HepG2 (cell line): ENCODE results near the gene COL18A1. TPM values are rescaled to one million over a fixed set of nuclear protein-coding genes. Genes with fewer than 3 reads are reported as not detected.

Source experiments
- ATAD3A ChIP-seq: sonication (generic); formaldehyde crosslinking; IDR thresholded peaks from 2 replicates; pipeline ENCODE4 v1.4.0; 2020; ENCODE audit warnings: missing genetic modification reagents
- ERF ChIP-seq: IDR thresholded peaks from 2 replicates; pipeline ENCODE4 v1.6.1; 2018; ENCODE audit warnings: missing biosample characterization, missing genetic modification reagents
- HDAC1 ChIP-seq: sonication (generic); formaldehyde crosslinking; IDR thresholded peaks from 2 replicates; pipeline ENCODE4 v1.5.1; 2020; ENCODE audit warnings: mild to moderate bottlenecking, missing genetic modification reagents
- MZF1 ChIP-seq: sonication (generic); formaldehyde crosslinking; IDR thresholded peaks from 2 replicates; pipeline ENCODE4 v1.8.1; 2023; ENCODE audit warnings: mild to moderate bottlenecking, missing genetic modification reagents, borderline replicate concordance
- NRL ChIP-seq: sonication (generic); formaldehyde crosslinking; IDR thresholded peaks from 2 replicates; pipeline ENCODE4 v1.5.0; 2020; ENCODE audit warnings: missing genetic modification reagents, mild to moderate bottlenecking, moderate library complexity, borderline replicate concordance
- PRPF4 ChIP-seq: fragments of 200-400 bp; formaldehyde crosslinking; IDR thresholded peaks from 2 replicates; pipeline ENCODE4 v1.6.1; 2016; ENCODE audit warnings: low read length, low read depth; ENCODE audit not compliant: poor library complexity, severe bottlenecking
- TOE1 ChIP-seq: sonication (generic); formaldehyde crosslinking; IDR thresholded peaks from 2 replicates; pipeline ENCODE4 v1.4.0; 2020; ENCODE audit warnings: mild to moderate bottlenecking, missing genetic modification reagents
- ZNF577 ChIP-seq: sonication (generic); formaldehyde crosslinking; IDR thresholded peaks from 2 replicates; pipeline ENCODE4 v1.4.0; 2020; ENCODE audit warnings: mild to moderate bottlenecking, low read depth, missing genetic modification reagents, borderline replicate concordance
- polyA plus RNA-seq, 8 experiments: library from polyadenylated mRNA; depleted of rRNA in 3 of 8; stranded (reverse) in 7 of 8; unstranded in 1 of 8; fragments of >200 nt; fragmentation: Illumina TruSeq in 4 of 8; extraction: Trizol in 4 of 8; gene quantifications; 2 replicates each; pipeline versions ENCODE4 v1.2.1 to v1.2.3, GENCODE V29; 2011 to 2016; ENCODE audit warnings: low read depth in 4 of 8, missing spikeins in 1 of 8, mixed read lengths in 1 of 8; ENCODE audit not compliant: insufficient read depth in 1 of 8
- total RNA-seq, 5 experiments: library from RNA; depleted of rRNA; stranded (reverse); fragments of >200 nt; fragmentation: Illumina TruSeq; extraction: Trizol; gene quantifications; 2 replicates each; pipeline ENCODE4 v1.2.3, GENCODE V29; 2016; ENCODE audit warnings: low read depth in 1 of 5
- TF ChIP-seq, protein P1 (sequence below): sonication (generic); formaldehyde crosslinking; IDR thresholded peaks from 2 replicates; pipeline ENCODE4 v1.5.1; 2020; ENCODE audit warnings: missing genetic modification reagents, mild to moderate bottlenecking, borderline replicate concordance
- TF ChIP-seq, protein P2 (sequence below): sonication (generic); formaldehyde crosslinking; IDR thresholded peaks from 2 replicates; pipeline ENCODE4 v1.8.0; 2022; ENCODE audit warnings: mild to moderate bottlenecking, missing genetic modification reagents, moderate library complexity
- TF ChIP-seq, protein P3 (sequence below): sonication (generic); formaldehyde crosslinking; IDR thresholded peaks from 2 replicates; pipeline ENCODE4 v1.4.0; 2020; ENCODE audit warnings: low read depth, mild to moderate bottlenecking, missing genetic modification reagents
- TF ChIP-seq, protein P4 (sequence below): sonication (generic); formaldehyde crosslinking; IDR thresholded peaks from 2 replicates; pipeline ENCODE4 v1.8.0; 2023; ENCODE audit warnings: mild to moderate bottlenecking, missing genetic modification reagents
- TF ChIP-seq, protein P5 (sequence below): sonication (generic); formaldehyde crosslinking; IDR thresholded peaks from 2 replicates; pipeline ENCODE4 v1.5.1; 2020; ENCODE audit warnings: mild to moderate bottlenecking, moderate library complexity, missing genetic modification reagents
- TF ChIP-seq, protein P6 (sequence below): sonication (generic); formaldehyde crosslinking; IDR thresholded peaks from 2 replicates; pipeline ENCODE4 v1.8.0; 2022; ENCODE audit warnings: missing genetic modification reagents, low read depth, mild to moderate bottlenecking, borderline replicate concordance
- TF ChIP-seq, protein P7 (sequence below): sonication (generic); formaldehyde crosslinking; IDR thresholded peaks from 2 replicates; pipeline ENCODE4 v1.5.1; 2020; ENCODE audit warnings: mild to moderate bottlenecking, missing genetic modification reagents, borderline replicate concordance

Gene COL18A1
- total and polyA plus RNA-seq, 2 of the 13 experiments (the other 11 are each of a cell fraction or from before 2014, with no cell fraction given) = 79.0 to 102 TPM

DNA sequence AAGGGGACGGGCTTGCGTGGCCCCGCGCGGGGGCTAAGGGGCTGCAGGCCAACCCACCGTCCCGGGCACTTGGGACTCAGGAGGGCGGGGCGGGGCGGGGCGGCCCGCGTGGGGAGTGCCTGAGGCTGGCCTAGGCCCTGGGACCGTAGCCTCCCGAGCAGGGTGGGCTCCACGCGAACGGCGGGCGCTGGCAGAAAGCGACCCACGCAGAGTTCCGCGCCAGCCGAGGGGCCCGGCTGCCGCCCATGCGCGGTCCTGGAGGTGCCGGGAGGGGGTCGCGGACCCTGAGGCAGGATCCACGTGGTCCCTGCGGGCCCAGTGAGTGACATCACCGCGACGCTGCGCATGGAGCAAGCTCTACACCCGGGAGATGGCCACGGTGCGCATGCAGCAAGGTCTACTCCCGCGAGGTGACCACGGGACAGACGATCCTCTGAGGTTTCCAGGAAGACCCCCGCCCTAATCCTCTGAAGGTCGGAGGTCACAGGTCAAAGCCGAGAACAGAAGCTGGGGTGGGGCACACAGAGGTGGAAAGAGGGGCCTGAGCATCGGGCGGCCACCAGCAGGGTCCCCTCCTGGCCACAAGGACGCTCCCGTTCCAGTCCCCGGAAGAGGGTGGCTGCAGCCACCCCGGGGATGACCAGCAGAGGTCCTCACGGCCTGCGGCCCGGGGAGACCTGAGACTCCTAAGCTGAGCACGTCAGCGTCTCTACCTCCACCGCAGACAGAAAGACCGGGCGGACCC, 150.8 kb downstream of the COL18A1 start (continued):
- TF ChIP-seq, protein P1, sequence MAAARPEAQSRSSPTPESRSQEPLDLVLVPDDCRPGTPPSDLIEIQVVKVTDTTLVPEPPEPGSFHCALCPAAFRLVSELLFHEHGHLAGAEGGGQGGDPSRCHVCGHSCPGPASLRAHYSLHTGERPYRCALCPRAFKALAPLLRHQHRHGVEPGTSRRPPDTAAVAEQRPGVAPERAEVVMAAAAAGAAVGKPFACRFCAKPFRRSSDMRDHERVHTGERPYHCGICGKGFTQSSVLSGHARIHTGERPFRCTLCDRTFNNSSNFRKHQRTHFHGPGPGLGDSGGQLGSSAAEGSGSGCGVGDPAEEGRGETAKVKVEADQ (CRISPR knock-in tag) = 0 out of 2 replicates have a peak, but pooled peaks have one; percentile 44
- TF ChIP-seq TOE1 (peak; percentile 31; the same call in 1 of the 2 replicates), MZF1 (no peak), HDAC1 (CRISPR knock-in tag) (peak; percentile 67), ERF (CRISPR knock-in tag) (peak; percentile 73), NRL (CRISPR knock-in tag) (no peak; the same call in 1 of the 2 replicates), ZNF577 (CRISPR knock-in tag) (no peak), PRPF4 (no peak), ATAD3A (CRISPR knock-in tag) (no peak)
- TF ChIP-seq, protein P2, sequence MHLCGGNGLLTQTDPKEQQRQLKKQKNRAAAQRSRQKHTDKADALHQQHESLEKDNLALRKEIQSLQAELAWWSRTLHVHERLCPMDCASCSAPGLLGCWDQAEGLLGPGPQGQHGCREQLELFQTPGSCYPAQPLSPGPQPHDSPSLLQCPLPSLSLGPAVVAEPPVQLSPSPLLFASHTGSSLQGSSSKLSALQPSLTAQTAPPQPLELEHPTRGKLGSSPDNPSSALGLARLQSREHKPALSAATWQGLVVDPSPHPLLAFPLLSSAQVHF (CRISPR knock-in tag) = no peak
- TF ChIP-seq, protein P3, sequence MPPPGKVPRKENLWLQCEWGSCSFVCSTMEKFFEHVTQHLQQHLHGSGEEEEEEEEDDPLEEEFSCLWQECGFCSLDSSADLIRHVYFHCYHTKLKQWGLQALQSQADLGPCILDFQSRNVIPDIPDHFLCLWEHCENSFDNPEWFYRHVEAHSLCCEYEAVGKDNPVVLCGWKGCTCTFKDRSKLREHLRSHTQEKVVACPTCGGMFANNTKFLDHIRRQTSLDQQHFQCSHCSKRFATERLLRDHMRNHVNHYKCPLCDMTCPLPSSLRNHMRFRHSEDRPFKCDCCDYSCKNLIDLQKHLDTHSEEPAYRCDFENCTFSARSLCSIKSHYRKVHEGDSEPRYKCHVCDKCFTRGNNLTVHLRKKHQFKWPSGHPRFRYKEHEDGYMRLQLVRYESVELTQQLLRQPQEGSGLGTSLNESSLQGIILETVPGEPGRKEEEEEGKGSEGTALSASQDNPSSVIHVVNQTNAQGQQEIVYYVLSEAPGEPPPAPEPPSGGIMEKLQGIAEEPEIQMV (CRISPR knock-in tag) = 0 out of 2 replicates have a peak, but pooled peaks have one; percentile 21
- TF ChIP-seq, protein P4, sequence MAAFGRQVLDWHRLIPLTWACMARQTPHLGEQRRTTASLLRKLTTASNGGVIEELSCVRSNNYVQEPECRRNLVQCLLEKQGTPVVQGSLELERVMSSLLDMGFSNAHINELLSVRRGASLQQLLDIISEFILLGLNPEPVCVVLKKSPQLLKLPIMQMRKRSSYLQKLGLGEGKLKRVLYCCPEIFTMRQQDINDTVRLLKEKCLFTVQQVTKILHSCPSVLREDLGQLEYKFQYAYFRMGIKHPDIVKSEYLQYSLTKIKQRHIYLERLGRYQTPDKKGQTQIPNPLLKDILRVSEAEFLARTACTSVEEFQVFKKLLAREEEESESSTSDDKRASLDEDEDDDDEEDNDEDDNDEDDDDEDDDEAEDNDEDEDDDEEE = peak; percentile 80
- TF ChIP-seq, protein P5, sequence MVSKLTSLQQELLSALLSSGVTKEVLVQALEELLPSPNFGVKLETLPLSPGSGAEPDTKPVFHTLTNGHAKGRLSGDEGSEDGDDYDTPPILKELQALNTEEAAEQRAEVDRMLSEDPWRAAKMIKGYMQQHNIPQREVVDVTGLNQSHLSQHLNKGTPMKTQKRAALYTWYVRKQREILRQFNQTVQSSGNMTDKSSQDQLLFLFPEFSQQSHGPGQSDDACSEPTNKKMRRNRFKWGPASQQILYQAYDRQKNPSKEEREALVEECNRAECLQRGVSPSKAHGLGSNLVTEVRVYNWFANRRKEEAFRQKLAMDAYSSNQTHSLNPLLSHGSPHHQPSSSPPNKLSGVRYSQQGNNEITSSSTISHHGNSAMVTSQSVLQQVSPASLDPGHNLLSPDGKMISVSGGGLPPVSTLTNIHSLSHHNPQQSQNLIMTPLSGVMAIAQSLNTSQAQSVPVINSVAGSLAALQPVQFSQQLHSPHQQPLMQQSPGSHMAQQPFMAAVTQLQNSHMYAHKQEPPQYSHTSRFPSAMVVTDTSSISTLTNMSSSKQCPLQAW (CRISPR knock-in tag) = peak; percentile 51; the same call in 1 of the 2 replicates
- TF ChIP-seq, protein P6, sequence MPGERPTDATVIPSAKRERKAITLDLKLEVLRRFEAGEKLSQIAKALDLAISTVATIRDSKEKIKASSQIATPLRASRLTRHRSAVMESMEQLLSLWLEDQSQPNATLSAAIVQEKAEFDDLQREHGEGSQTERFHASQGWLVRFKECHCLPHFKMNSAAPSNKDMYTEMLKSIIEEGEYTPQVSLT (CRISPR knock-in tag) = no peak
- TF ChIP-seq, protein P7, sequence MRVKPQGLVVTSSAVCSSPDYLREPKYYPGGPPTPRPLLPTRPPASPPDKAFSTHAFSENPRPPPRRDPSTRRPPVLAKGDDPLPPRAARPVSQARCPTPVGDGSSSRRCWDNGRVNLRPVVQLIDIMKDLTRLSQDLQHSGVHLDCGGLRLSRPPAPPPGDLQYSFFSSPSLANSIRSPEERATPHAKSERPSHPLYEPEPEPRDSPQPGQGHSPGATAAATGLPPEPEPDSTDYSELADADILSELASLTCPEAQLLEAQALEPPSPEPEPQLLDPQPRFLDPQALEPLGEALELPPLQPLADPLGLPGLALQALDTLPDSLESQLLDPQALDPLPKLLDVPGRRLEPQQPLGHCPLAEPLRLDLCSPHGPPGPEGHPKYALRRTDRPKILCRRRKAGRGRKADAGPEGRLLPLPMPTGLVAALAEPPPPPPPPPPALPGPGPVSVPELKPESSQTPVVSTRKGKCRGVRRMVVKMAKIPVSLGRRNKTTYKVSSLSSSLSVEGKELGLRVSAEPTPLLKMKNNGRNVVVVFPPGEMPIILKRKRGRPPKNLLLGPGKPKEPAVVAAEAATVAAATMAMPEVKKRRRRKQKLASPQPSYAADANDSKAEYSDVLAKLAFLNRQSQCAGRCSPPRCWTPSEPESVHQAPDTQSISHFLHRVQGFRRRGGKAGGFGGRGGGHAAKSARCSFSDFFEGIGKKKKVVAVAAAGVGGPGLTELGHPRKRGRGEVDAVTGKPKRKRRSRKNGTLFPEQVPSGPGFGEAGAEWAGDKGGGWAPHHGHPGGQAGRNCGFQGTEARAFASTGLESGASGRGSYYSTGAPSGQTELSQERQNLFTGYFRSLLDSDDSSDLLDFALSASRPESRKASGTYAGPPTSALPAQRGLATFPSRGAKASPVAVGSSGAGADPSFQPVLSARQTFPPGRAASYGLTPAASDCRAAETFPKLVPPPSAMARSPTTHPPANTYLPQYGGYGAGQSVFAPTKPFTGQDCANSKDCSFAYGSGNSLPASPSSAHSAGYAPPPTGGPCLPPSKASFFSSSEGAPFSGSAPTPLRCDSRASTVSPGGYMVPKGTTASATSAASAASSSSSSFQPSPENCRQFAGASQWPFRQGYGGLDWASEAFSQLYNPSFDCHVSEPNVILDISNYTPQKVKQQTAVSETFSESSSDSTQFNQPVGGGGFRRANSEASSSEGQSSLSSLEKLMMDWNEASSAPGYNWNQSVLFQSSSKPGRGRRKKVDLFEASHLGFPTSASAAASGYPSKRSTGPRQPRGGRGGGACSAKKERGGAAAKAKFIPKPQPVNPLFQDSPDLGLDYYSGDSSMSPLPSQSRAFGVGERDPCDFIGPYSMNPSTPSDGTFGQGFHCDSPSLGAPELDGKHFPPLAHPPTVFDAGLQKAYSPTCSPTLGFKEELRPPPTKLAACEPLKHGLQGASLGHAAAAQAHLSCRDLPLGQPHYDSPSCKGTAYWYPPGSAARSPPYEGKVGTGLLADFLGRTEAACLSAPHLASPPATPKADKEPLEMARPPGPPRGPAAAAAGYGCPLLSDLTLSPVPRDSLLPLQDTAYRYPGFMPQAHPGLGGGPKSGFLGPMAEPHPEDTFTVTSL (CRISPR knock-in tag) = peak; percentile 25
